Fibroblast of skin of abdomen (primary cell): Measurements from ENCODE around the gene NR6A1.
A peak's percentile ranks its signal among the peaks of the same experiment; 100 is the strongest.

Experiments
- DNase-seq: peaks from one replicate; pipeline ENCODE4 v3.0.0-alpha.2; 2013

Gene NR6A1

GRCh38 chr9:124723352-124723751 lies 47.8 kb downstream of the NR6A1 start:
- no peak for DNase-seq

GRCh38 chr9:124721109-124721906 lies 49.8 kb downstream of the NR6A1 start:
- DNase-seq = peak; percentile 85

DNA sequence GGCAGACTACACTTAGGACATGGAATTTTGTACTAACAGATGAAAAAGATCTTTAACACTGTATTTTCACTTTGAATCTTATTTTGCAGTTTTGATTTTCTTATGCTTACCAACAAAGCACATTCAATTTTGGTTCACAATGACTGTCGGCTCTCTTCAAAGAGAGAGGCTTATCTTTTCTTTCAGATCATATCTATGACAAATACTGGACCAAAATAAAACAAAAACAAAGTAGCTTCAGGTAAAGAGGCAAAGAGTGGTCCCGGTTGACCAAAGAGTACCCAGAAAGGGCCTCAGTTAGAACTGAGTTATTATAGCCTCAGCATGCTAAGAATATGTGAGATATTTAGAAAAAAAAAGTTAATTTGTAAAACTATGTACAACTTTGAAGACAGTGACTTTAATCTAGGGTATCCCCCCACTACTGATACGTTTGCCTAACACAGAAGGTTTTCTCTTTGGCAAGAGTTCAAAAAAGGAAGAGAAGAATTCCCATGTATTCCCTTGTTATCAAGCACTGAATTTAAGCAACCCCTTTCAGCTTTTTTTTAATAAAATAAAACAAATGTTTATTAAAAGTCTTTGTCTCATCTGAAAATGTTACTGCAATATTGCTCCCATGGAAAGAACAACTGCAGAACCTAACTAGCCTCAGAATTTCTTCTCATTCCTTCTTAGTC lies 50.5 kb downstream of the NR6A1 start:
- no peak for DNase-seq

- no peak for DNase-seq
Measured at GRCh38 chr9:124718928-124719327, 52.2 kb downstream of the NR6A1 start.

GRCh38 chr9:124717597-124717996 lies 53.5 kb downstream of the NR6A1 start:
- no peak for DNase-seq

DNA sequence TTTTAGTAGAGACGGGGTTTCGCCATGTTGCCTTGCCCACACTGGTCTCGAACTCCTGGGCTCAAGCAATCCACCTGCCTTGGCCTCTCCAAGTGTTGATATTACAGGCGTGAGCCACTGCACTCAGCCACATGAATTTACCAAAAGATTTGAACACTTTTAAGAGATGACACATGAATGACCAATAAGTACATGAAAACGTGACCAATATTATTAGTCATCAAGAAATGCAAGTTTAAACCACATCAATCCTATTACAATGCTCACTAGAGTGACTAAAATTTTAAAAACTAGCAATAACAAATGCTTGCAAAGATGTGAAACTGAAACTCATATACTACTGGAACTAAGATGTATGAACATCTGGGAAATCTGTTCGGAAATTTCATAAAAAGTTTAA lies 54.3 kb downstream of the NR6A1 start:
- DNase-seq = peak; percentile 49

- no peak for DNase-seq
Measured at GRCh38 chr9:124710766-124711165, 60.3 kb downstream of the NR6A1 start.

DNA sequence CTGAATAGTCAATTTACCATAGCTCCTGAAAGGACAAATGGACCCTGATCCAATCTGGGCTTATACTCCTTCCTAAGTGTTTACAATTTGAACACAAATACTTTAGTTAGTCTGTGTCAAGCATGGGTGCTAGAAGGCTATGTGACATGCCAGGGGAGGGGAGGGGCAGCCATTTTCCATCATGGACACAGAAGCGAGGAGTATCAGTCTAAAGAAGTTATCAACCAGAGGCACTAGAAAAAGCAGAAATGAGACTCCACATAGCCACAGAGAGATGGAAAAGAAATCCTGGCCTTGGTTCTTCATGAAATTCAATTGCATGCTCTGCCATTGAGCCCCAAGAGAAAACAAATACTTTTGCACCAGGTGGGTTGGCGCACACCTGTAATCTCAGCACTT lies 61.8 kb downstream of the NR6A1 start:
- no peak for DNase-seq

DNA sequence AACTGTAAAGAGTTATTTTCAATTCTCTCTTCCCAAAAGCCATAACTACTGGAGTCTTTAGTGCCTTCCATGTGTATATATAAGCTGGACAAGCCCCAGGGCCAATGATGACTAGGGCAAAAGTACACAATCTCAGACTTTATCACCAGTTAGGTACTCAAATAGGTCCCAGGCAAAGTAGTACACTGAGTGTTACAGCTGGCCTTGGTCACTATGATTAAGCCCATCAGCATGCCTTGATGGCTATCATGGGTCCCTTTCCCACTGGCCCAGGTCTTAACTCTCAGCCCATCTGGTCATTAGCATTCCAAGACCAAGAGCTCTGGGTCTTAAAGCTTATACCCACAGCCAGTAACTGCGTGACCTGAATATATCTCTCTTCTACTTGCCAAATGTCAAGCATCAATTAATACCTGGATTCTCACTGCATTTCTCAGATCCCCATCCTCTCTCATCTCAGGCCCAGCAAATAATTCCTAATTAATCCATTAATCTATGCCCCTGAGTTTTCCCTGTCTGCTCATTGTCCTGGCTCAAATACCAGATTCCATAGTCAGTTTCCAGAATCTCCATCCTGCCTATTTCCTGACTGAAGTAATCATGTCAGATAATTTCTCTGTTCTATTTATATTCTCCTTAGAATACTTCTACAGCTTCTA lies 62.3 kb downstream of the NR6A1 start:
- peak; percentile 29 for DNase-seq

GRCh38 chr9:124708074-124708473 lies 63.0 kb downstream of the NR6A1 start:
- DNase-seq = peak; percentile 12

DNA sequence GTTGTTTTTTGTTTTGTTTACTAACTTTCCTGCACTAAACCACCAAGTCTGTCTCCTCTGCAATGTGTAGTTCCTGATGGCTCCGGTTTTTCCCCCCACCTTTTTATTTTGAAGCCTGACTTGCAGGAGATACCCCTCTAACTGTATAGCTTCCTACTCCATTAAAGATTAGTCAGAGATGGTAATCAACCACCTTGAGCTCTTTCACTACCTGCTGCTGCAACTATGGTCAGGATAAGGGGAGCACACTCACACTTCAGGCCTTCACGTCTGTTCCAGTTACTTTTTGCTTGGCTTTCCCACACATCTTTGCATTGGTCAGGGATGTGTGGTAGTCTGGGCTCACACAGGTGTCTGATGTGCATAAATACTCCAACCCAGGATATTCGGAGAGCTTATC lies 63.4 kb downstream of the NR6A1 start:
- no peak for DNase-seq

DNA sequence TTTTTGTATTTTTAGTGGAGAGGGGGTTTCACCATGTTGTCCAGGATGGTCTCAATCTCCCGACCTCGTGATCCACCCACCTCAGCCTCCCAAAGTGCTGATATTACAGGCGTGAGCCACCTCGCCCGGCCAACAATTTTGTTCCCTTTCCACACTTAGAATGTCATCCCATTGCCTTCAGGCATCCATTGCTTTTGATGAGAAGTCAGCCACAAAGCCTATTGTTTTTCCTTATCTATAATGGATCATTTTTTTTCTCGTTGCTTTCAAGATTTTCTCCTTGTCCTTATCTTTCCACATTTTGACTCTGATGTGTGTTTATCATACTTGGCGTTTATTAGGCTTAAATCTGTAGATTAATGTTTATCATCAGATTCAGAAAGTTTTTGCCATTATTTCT lies 64.4 kb downstream of the NR6A1 start:
- no peak for DNase-seq

DNA sequence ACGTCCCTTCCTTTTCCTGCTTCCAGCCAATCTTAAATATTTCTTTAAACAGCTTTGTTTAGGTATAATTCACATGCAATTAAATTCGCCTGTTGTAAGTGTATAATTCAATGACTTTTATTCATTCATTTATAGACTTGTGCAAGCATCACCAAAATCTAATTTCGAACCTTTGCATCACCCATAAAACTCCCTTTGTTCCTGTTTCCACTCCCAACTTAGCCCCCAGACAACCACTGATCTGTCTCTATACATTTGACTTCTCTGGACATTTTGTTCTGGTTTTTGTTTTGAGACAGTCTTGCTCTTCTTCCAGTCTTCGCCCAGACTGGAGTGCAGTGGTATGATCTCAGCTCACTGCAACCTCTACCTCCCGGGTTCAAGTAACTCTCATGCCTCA lies 71.5 kb downstream of the NR6A1 start:
- no peak for DNase-seq

- peak; percentile 42 for DNase-seq
Measured at GRCh38 chr9:124698265-124698664, 72.8 kb downstream of the NR6A1 start.

DNA sequence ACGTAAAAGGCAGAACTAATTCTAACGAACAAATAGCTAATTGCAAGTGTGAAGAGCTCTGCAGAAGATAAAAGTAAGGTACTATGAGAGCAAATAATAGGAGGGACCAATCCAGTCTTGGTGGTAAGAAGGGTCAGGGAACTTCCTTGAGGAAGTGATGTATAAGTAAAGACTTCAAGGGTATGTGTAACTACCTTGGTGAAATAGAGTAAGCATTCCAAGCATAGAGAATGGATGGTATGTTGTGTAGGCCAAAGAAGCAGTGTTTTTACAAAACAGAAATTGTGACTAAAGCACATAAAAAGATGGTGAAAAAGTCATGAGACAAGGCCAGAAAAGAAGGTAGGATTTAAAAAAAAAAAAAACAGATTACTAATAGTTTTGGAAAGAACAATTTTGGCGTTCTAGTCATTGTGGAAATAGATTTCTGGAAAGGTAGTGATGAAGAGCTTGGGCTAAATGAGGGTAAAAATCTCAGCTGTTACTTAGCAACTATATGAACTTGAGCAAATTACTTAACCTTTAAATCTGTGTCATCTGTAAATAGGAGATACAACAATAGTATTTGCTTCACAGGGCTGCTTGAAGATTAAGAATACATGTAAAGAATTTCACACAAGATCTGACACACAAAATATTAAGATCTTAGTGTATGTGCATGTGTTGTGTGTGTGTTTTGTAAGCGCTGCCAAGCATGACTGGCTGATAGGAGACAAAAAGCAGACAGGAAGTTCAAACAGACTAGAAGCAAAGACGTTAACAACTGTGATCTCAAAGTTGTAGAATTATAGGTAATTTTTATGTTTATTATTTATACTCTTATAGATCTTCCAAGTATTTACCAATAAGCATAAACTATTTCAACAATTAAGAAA lies 73.5 kb downstream of the NR6A1 start:
- peak; percentile 60 for DNase-seq

DNA sequence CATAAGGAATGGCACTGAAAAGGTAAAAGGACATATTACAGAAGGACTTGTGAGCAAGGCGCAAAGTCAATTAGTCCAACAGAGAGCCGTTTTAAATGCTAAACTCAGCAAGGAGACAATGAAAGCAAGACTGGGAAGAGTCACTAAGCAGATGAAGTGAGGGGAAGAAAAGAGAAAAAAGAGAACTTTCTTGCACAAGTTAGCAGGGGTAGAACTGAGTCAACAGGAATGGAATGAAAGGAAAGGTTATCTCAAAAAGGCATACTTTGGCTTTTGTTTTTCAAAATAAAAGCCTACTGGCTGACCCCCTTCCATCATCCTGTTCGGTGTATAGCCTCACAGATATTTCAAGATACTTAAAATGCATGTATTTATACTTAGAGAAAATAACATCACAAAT lies 75.0 kb downstream of the NR6A1 start:
- DNase-seq = peak; percentile 62

DNA sequence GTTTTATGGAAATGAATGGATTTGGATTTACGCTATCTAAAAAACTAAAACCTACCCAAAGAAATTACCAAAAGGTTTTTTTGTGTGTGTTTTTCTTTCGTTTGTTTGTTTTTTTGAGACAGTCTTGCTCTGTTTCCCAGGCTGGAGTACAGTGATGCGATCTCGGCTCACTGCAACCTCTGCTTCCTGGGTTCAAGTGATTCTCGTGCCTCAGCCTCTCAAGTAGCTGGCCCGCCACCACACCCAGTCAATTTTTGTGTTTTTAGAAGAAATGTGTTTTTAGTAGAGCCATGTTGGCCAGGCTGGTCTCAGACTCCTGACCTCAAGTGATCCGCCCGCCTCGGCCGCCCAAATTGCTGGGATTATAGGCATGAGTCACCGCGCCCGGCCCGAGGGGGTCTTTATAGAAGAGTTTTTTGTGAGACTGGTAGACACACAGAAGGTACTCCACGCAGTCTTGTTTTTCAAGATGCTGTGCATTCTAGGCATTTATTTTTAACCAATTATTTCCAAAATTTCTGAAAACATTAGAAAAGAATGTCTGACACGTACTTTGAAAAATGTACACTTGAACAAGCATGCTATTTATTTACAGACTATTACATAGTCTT lies 75.7 kb downstream of the NR6A1 start:
- peak; percentile 67 for DNase-seq

GRCh38 chr9:124694414-124695279 lies 76.5 kb downstream of the NR6A1 start:
- no peak for DNase-seq

- DNase-seq = no peak
Measured at GRCh38 chr9:124693403-124693802, 77.7 kb downstream of the NR6A1 start.

DNA sequence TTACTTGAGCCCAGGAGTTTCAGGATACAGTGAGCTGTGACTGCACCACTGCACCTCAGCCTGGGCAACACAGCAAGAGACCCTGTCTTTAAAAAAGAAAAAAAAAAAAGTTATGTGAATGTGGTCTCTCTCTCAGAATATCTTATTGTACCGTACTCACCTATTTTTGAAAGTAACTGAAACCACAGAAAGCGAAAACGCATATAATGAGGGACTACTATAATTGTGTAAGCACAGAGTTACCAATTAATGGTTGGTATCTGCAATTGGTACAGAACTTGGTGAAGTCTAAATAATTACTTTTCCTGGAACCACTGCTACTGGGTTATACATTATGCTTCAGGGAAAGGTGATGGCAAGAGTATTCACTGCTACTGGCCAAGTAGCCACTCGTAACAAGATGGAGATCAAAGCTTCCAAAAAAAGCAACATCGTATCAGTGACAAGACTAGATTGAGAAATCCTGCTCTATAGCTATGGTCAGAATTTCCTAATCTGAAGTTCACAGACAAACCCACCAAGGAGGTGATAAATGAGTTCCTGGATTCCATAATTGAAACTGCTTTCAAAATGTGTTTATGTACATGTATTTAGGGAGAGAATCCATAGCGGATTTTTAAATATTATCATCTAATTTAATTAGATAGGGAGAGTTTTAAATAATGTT lies 82.7 kb downstream of the NR6A1 start:
- no peak for DNase-seq

DNA sequence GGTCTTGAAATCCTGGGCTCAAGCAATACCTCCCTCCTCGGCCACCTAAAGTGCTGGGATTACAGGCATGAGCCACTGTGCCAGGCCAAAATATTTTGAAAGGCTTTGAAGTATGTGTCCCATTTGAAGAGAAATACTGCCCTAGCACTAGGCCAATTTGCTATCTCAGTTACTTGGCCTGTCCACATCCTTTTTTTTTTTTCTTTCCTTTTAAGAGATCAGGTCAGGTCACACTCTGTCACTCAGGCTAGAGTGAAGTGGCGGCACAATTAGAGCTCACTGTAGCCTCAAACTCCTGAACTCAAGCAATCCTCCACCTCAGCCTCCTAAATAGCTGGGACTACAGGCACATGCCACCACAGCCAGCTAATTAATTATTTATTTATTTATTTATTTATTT lies 84.2 kb downstream of the NR6A1 start:
- no peak for DNase-seq
